GM04503 (cell line): ENCODE results near the gene EXOC4.

Experiments used
- DNase-seq: peaks from one replicate; pipeline ENCODE4 v3.0.0-alpha.2; 2012; ENCODE audit warnings: low read depth

EXOC4 gene

GRCh38 chr7:133945497-133945896, 692.6 kb downstream of the EXOC4 start:
- DNase-seq, result peak; percentile 64

GRCh38 chr7:133947458-133948254, 694.8 kb downstream of the EXOC4 start:
- no peak for DNase-seq

GRCh38 chr7:133948588-133948987, 695.7 kb downstream of the EXOC4 start:
- DNase-seq, result no peak

GRCh38 chr7:133950855-133951254, 698.0 kb downstream of the EXOC4 start:
- no peak for DNase-seq

- no peak for DNase-seq
These were observed 702.3 kb downstream of the EXOC4 start for GRCh38 chr7:133955208-133955607.

- no peak for DNase-seq
These were observed 705.0 kb downstream of the EXOC4 start for GRCh38 chr7:133957845-133958244.

GRCh38 chr7:133958822-133959221, 705.9 kb downstream of the EXOC4 start:
- no peak for DNase-seq

- DNase-seq, result no peak
These were observed 706.6 kb downstream of the EXOC4 start for GRCh38 chr7:133959505-133959904.

GRCh38 chr7:133961724-133962123, 708.8 kb downstream of the EXOC4 start:
- no peak for DNase-seq

GRCh38 chr7:133962646-133963045, 709.8 kb downstream of the EXOC4 start:
- no peak for DNase-seq

GRCh38 chr7:133963629-133964028, 710.8 kb downstream of the EXOC4 start:
- DNase-seq, result no peak

GRCh38 chr7:133971625-133972024, 718.7 kb downstream of the EXOC4 start:
- no peak for DNase-seq

GRCh38 chr7:133973710-133974109, 720.8 kb downstream of the EXOC4 start:
- DNase-seq, result no peak

- DNase-seq, result peak; percentile 4
These were observed 722.3 kb downstream of the EXOC4 start for GRCh38 chr7:133975130-133975529.

GRCh38 chr7:133976140-133976539, 723.3 kb downstream of the EXOC4 start:
- no peak for DNase-seq

- no peak for DNase-seq
These were observed 724.8 kb downstream of the EXOC4 start for GRCh38 chr7:133977409-133978274.

GRCh38 chr7:133978502-133979295, 725.8 kb downstream of the EXOC4 start:
- no peak for DNase-seq

- DNase-seq, result no peak
These were observed 727.9 kb downstream of the EXOC4 start for GRCh38 chr7:133980804-133981203.

- no peak for DNase-seq
These were observed 731.0 kb downstream of the EXOC4 start for GRCh38 chr7:133983685-133984419.

- DNase-seq, result no peak
These were observed 732.4 kb downstream of the EXOC4 start for GRCh38 chr7:133985300-133985699.

- no peak for DNase-seq
These were observed 734.7 kb downstream of the EXOC4 start for GRCh38 chr7:133987582-133987981.

GRCh38 chr7:133993547-133993946, 740.7 kb downstream of the EXOC4 start:
- no peak for DNase-seq
